H9 (cell line): ENCODE measurements around the gene AFF1. TPM values are rescaled to one million over a fixed set of nuclear protein-coding genes. Genes with fewer than 3 reads are reported as not detected.

Experiments used
- DNase-seq: peaks from one replicate; pipeline ENCODE4 v3.0.0-alpha.2; 2017
- H2AFZ ChIP-seq: one replicate; pipeline ENCODE4 v1.6.1; 2013; ENCODE audit warnings: mild to moderate bottlenecking, low read length, control low read depth, moderate library complexity
- H2AK5ac ChIP-seq: 2 replicates; pipeline ENCODE4 v1.6.1; 2013; ENCODE audit warnings: low read length, control low read depth, mixed read lengths; ENCODE audit not compliant: insufficient read length
- H2BK120ac ChIP-seq: one replicate; pipeline ENCODE4 v1.6.1; 2013; ENCODE audit warnings: low read depth, mild to moderate bottlenecking, low read length, control low read depth, inconsistent platforms; ENCODE audit not compliant: poor library complexity, severe bottlenecking
- H2BK12ac ChIP-seq: 2 replicates; pipeline ENCODE4 v1.6.1; 2013; ENCODE audit warnings: low read length, control low read depth, mixed read lengths, low read depth; ENCODE audit not compliant: insufficient read length
- H2BK15ac ChIP-seq: 2 replicates; pipeline ENCODE4 v1.6.1; 2013; ENCODE audit warnings: low read depth, low read length, control low read depth
- H2BK20ac ChIP-seq: one replicate; pipeline ENCODE4 v1.6.1; 2013; ENCODE audit warnings: low read depth, mild to moderate bottlenecking, low read length, control low read depth, inconsistent platforms; ENCODE audit not compliant: poor library complexity, severe bottlenecking
- H2BK5ac ChIP-seq: 2 replicates; pipeline ENCODE4 v1.6.1; 2013; ENCODE audit warnings: low read length, control low read depth, mixed read lengths; ENCODE audit not compliant: insufficient read length
- H3K14ac ChIP-seq: 2 replicates; pipeline ENCODE4 v1.6.1; 2013; ENCODE audit warnings: low read length, control low read depth; ENCODE audit not compliant: insufficient read depth
- H3K18ac ChIP-seq: 2 replicates; pipeline ENCODE4 v1.6.1; 2013; ENCODE audit warnings: low read depth, mild to moderate bottlenecking, mixed read lengths, low read length, control low read depth; ENCODE audit not compliant: insufficient read length
- H3K23ac ChIP-seq: 2 replicates; pipeline ENCODE4 v1.6.1; 2013; ENCODE audit warnings: low read length, control low read depth, mixed read lengths, low read depth; ENCODE audit not compliant: insufficient read length
- H3K23me2 ChIP-seq: 2 replicates; pipeline ENCODE4 v1.6.1; 2013; ENCODE audit warnings: low read depth, mild to moderate bottlenecking, mixed read lengths, low read length, control low read depth; ENCODE audit not compliant: insufficient read length, poor library complexity, severe bottlenecking
- H3K27ac ChIP-seq: 2 replicates; pipeline ENCODE4 v1.5.1; 2013; ENCODE audit warnings: low read length, control low read depth, mixed read lengths, low read depth; ENCODE audit not compliant: insufficient read length
- H3K27me3 ChIP-seq: 2 replicates; pipeline ENCODE4 v1.6.1; 2013; ENCODE audit warnings: low read length, control low read depth, inconsistent platforms; ENCODE audit not compliant: insufficient read depth
- H3K4ac ChIP-seq: 2 replicates; pipeline ENCODE4 v1.6.1; 2013; ENCODE audit warnings: low read depth, mild to moderate bottlenecking, control low read depth, inconsistent platforms, low read length, moderate library complexity
- H3K4me1 ChIP-seq: 2 replicates; pipeline ENCODE4 v1.6.1; 2013; ENCODE audit warnings: low read length, control low read depth, inconsistent platforms; ENCODE audit not compliant: insufficient read depth
- H3K4me2 ChIP-seq: 2 replicates; pipeline ENCODE4 v1.6.1; 2013; ENCODE audit warnings: low read length, control low read depth, mixed read lengths; ENCODE audit not compliant: insufficient read length, insufficient read depth
- H3K56ac ChIP-seq: 2 replicates; pipeline ENCODE4 v1.6.1; 2013; ENCODE audit warnings: low read depth, mild to moderate bottlenecking, mixed read lengths, low read length, control low read depth; ENCODE audit not compliant: insufficient read length
- H3K79me1 ChIP-seq: 2 replicates; pipeline ENCODE4 v1.6.1; 2013; ENCODE audit warnings: low read depth, mild to moderate bottlenecking, moderate library complexity, low read length, control low read depth, inconsistent platforms; ENCODE audit not compliant: insufficient read depth, poor library complexity, severe bottlenecking
- H3K79me2 ChIP-seq: 2 replicates; pipeline ENCODE4 v1.6.1; 2013; ENCODE audit warnings: low read length, control low read depth, inconsistent platforms; ENCODE audit not compliant: insufficient read depth
- H3K9ac ChIP-seq: 2 replicates; pipeline ENCODE4 v1.6.1; 2013; ENCODE audit warnings: low read length, control low read depth, mixed read lengths; ENCODE audit not compliant: insufficient read length; ENCODE audit errors: extremely low read depth
- H3K9me3 ChIP-seq: one replicate; pipeline ENCODE4 v1.6.1; 2013; ENCODE audit warnings: low read depth, low read length, inconsistent platforms; ENCODE audit not compliant: control insufficient read depth
- H3T11ph ChIP-seq: one replicate; pipeline ENCODE4 v1.6.1; 2013; ENCODE audit warnings: mild to moderate bottlenecking, low read length, control low read depth, inconsistent platforms
- H4K20me1 ChIP-seq: one replicate; pipeline ENCODE4 v1.6.1; 2013; ENCODE audit not compliant: control insufficient read depth, insufficient read length, insufficient read depth
- H4K5ac ChIP-seq: 2 replicates; pipeline ENCODE4 v1.6.1; 2013; ENCODE audit warnings: low read depth, mild to moderate bottlenecking, mixed read lengths, low read length, control low read depth; ENCODE audit not compliant: insufficient read length
- H4K8ac ChIP-seq: replicated peaks from 2 replicates; pipeline ENCODE4 v1.6.1; 2013; ENCODE audit warnings: low read length, control low read depth, mixed read lengths, low read depth; ENCODE audit not compliant: insufficient read length
- H4K91ac ChIP-seq: 2 replicates; pipeline ENCODE4 v1.6.1; 2013; ENCODE audit warnings: low read depth, mild to moderate bottlenecking, moderate library complexity, mixed read lengths, low read length, control low read depth; ENCODE audit not compliant: insufficient read length
- H3K27ac Mint-ChIP-seq, 3 experiments: 2 replicates in 2 of 3; 3 replicates in 1 of 3; pipeline ENCODE4 v1.8.0; 2020 to 2021; ENCODE audit warnings: mixed read lengths in 3 of 3, mild to moderate bottlenecking in 1 of 3, moderate library complexity in 1 of 3
- H3K27me3 Mint-ChIP-seq: 2 replicates; pipeline ENCODE4 v1.8.0; 2021; ENCODE audit warnings: low read depth, mild to moderate bottlenecking, moderate library complexity, mixed read lengths
- H3K36me3 Mint-ChIP-seq, 3 experiments: 2 replicates in 2 of 3; 3 replicates in 1 of 3; pipeline ENCODE4 v1.8.0; 2020 to 2021; ENCODE audit warnings: low read depth in 3 of 3, mixed read lengths in 3 of 3; ENCODE audit not compliant: insufficient read depth in 1 of 3
- H3K4me1 Mint-ChIP-seq, 2 experiments: 2 replicates each; pipeline ENCODE4 v1.8.0; 2020; ENCODE audit warnings: mixed read lengths in 2 of 2
- H3K4me3 Mint-ChIP-seq, 2 experiments: 2 replicates in 1 of 2; 3 replicates in 1 of 2; pipeline ENCODE4 v1.8.0; 2020 to 2021; ENCODE audit warnings: mild to moderate bottlenecking in 2 of 2, mixed read lengths in 2 of 2, moderate library complexity in 1 of 2
- H3K9me3 Mint-ChIP-seq, 2 experiments: 2 replicates in 1 of 2; 3 replicates in 1 of 2; pipeline ENCODE4 v1.8.0; 2020; ENCODE audit warnings: mild to moderate bottlenecking in 2 of 2, mixed read lengths in 2 of 2, moderate library complexity in 1 of 2
- WGBS: extraction: QIAGEN DNeasy Blood & Tissue Kit; methylation state at CpG from one replicate; pipeline ENCODE4 v1.1.7; 2013; ENCODE audit warnings: missing lambda C conversion rate, low lambda C conversion rate, mixed read lengths; ENCODE audit not compliant: insufficient read length; ENCODE audit errors: extremely low coverage; 5-methylcytosine and 5-hydroxymethylcytosine counted together
- total RNA-seq: library from RNA; stranded (reverse); gene quantifications from 2 replicates; pipeline ENCODE4 v1.2.1, GENCODE V29; 2021
- TF ChIP-seq, protein P1 (sequence below): fragments of 200-600 bp; sonication (generic); conservative IDR thresholded peaks from 3 replicates; pipeline ENCODE4 v1.8.0; 2021; ENCODE audit warnings: antibody characterized with exemption, mild to moderate bottlenecking

The AFF1 gene
- total RNA-seq, 1 experiment from 2014 or later, result 74.5 TPM

- Histone ChIP-seq H2BK15ac (no peak overlapping the region), H3K4me2 (no peak overlapping the region), H4K8ac (no peak overlapping the region), H4K5ac (no peak overlapping the region), H3K9me3 (no peaks in the 10 kb centered on the region), H3K23me2 (no peaks in the 10 kb centered on the region), H2BK20ac (no peak overlapping the region), H3K79me1 (peaks cover 5% of the 10 kb centered on the region), H4K91ac (no peak overlapping the region), H3K18ac (no peak overlapping the region), H2AFZ (no peak overlapping the region), H2BK5ac (no peak overlapping the region), H2BK120ac (no peak overlapping the region), H3K79me2 (no peaks in the 10 kb centered on the region; the same call in none of the 2 replicates), H3K14ac (no peak overlapping the region), H3K23ac (no peak overlapping the region), H2BK12ac (no peak overlapping the region), H3K4me1 (peaks cover 2% of the 10 kb centered on the region; the same call in 1 of the 2 replicates), H4K20me1 (no peaks in the 10 kb centered on the region), H3K27ac (no peak overlapping the region), H3K4ac (no peak overlapping the region), H2AK5ac (no peak overlapping the region), H3T11ph (no peak overlapping the region), H3K56ac (no peak overlapping the region), H3K9ac (no peak overlapping the region), H3K27me3 (no peaks in the 10 kb centered on the region)
- TF ChIP-seq, protein P1, sequence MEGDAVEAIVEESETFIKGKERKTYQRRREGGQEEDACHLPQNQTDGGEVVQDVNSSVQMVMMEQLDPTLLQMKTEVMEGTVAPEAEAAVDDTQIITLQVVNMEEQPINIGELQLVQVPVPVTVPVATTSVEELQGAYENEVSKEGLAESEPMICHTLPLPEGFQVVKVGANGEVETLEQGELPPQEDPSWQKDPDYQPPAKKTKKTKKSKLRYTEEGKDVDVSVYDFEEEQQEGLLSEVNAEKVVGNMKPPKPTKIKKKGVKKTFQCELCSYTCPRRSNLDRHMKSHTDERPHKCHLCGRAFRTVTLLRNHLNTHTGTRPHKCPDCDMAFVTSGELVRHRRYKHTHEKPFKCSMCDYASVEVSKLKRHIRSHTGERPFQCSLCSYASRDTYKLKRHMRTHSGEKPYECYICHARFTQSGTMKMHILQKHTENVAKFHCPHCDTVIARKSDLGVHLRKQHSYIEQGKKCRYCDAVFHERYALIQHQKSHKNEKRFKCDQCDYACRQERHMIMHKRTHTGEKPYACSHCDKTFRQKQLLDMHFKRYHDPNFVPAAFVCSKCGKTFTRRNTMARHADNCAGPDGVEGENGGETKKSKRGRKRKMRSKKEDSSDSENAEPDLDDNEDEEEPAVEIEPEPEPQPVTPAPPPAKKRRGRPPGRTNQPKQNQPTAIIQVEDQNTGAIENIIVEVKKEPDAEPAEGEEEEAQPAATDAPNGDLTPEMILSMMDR, result no peak
- no peaks in the 10 kb centered on the region for H3K27me3 Mint-ChIP-seq
- H3K4me3 Mint-ChIP-seq, result no peak overlapping the region
- peaks cover 14 to 20% of the 10 kb centered on the region in 2 experiments for H3K4me1 Mint-ChIP-seq
- no CpG with 5 or more reads among the region's 3 CpGs for WGBS
- no peak for DNase-seq
- H3K9me3 Mint-ChIP-seq, result no peaks in the 10 kb centered on the region
- peaks cover 4 to 36% (median 20%) of the 10 kb centered on the region in 3 experiments; a peak in 6 of 7 replicates for H3K36me3 Mint-ChIP-seq
- peak overlapping the region in 2 of 3 experiments; percentile 21 to 77; a peak in 1 of 7 replicates for H3K27ac Mint-ChIP-seq
Observed at GRCh38 chr4:87089368-87089767, 154.6 kb downstream of the AFF1 start.
